ENCODE measurements around the gene CREB1.

Gene CREB1

GRCh38 chr2:207484444-207485391 lies 45.0 kb upstream of the CREB1 start:
- TF ChIP-seq CTCF (IDR thresholded peaks at IDR 0.05; ENCODE audit: insufficient read depth, low read length, missing control alignments): no peak
- DNase-seq (ENCODE audit: low read depth, low spot score): no peak
- ChIA-PET CTCF (interaction anchor here (0.6 to 0.8 kb wide), 2 partner anchors 143 to 405 kb away, joined by 3 read pairs; no protein-coding TSS in a partner anchor), POLR2A (interaction anchor here (0.6 to 0.8 kb wide), 3 partner anchors 164 to 321 kb away, joined by 3 read pairs; no protein-coding TSS in a partner anchor)
- H3K4me3 ChIP-seq (ENCODE audit: low read depth, low read length): no peak overlapping the region

- ChIA-PET CTCF (interaction anchor here (0.8 to 3.2 kb wide), 13 partner anchors 8 to 687 kb away, joined by 3 to 21 read pairs (median 4); no protein-coding TSS in a partner anchor), POLR2A (interaction anchor here (0.7 to 1.8 kb wide), 7 partner anchors 17 to 229 kb away, joined by 3 to 10 read pairs (median 5); partner anchors contain the start of genes CCNYL1, CREB1 and METTL21A)
- TF ChIP-seq CTCF (IDR thresholded peaks at IDR 0.05; ENCODE audit: insufficient read depth, low read length, missing control alignments): peak; percentile 48
- DNase-seq (ENCODE audit: low read depth, low spot score): peak; percentile 75
- H3K4me3 ChIP-seq (ENCODE audit: low read depth, low read length): no peak overlapping the region
Measured at GRCh38 chr2:207487650-207488311, 42.0 kb upstream of the CREB1 start.

GRCh38 chr2:207489251-207489650 lies 40.5 kb upstream of the CREB1 start:
- POLR2A ChIA-PET: interaction anchor here (1.8 kb wide), 1 partner anchor 25 kb away, joined by 5 read pairs; no protein-coding TSS in a partner anchor

GRCh38 chr2:207490441-207490840 lies 39.3 kb upstream of the CREB1 start:
- ChIA-PET CTCF (no interaction called here), POLR2A (no interaction called here)
- no peak for TF ChIP-seq CTCF (IDR thresholded peaks at IDR 0.05; ENCODE audit: insufficient read depth, low read length, missing control alignments)
- DNase-seq (ENCODE audit: low read depth, low spot score): no peak
- H3K4me3 ChIP-seq (ENCODE audit: low read depth, low read length): no peak overlapping the region

More at GRCh38 chr2:207489251-207489650, 40.5 kb upstream of the CREB1 start:
- CTCF ChIA-PET: interaction anchor here (0.9 to 3.2 kb wide), 6 partner anchors 8 to 245 kb away, joined by 3 to 21 read pairs (median 4); no protein-coding TSS in a partner anchor
- H3K4me3 ChIP-seq (ENCODE audit: low read depth, low read length): no peak overlapping the region
- no peak for DNase-seq (ENCODE audit: low read depth, low spot score)
- no peak for TF ChIP-seq CTCF (IDR thresholded peaks at IDR 0.05; ENCODE audit: insufficient read depth, low read length, missing control alignments)

- TF ChIP-seq CTCF (IDR thresholded peaks at IDR 0.05; ENCODE audit: insufficient read depth, low read length, missing control alignments): no peak
- ChIA-PET CTCF (no interaction called here), POLR2A (no interaction called here)
- no peak overlapping the region for H3K4me3 ChIP-seq (ENCODE audit: low read depth, low read length)
- no peak for DNase-seq (ENCODE audit: low read depth, low spot score)
Measured at GRCh38 chr2:207491086-207491485, 38.7 kb upstream of the CREB1 start.

All from AG04449 (cell line).